A673 (cell line): ENCODE results near the gene STXBP5.

Source experiments
- CTCF ChIP-seq: fragments of 300-800, 200-600 bp; sonication (generic); conservative IDR thresholded peaks from 2 replicates; pipeline ENCODE4 v1.5.1; 2017; ENCODE audit warnings: low read depth, mild to moderate bottlenecking, antibody characterized with exemption, low read length, moderate library complexity, mixed read lengths
- EZH2 ChIP-seq: fragments of 200-600 bp; sonication (generic); IDR thresholded peaks from 2 replicates; pipeline ENCODE4 v1.6.1; 2017; ENCODE audit warnings: borderline replicate concordance, low read depth, mild to moderate bottlenecking, mixed read lengths, antibody characterized with exemption, low read length; ENCODE audit not compliant: poor library complexity, severe bottlenecking

GRCh38 chr6:147372806-147373205 is 168.6 kb downstream of the STXBP5 start:
- TF ChIP-seq CTCF (no peak), EZH2 (no peak)
